Brain microvascular endothelial cell (primary cell): Measurements from ENCODE around the gene HAPLN3.

Experiments used
- DNase-seq: peaks from one replicate; pipeline ENCODE4 v3.0.0-alpha.2; 2020
- H3K27ac ChIP-seq: fragments of 250-450 bp; sonication (Bioruptor Pico); 2 replicates; pipeline ENCODE4 v1.5.1; 2020; ENCODE audit warnings: mild to moderate bottlenecking, moderate library complexity
- H3K27me3 ChIP-seq: fragments of 250-450 bp; sonication (Bioruptor Pico); replicated peaks from 2 replicates; pipeline ENCODE4 v1.5.1; 2020; ENCODE audit warnings: mild to moderate bottlenecking
- H3K36me3 ChIP-seq: fragments of 250-450 bp; sonication (Bioruptor Pico); replicated peaks from 2 replicates; pipeline ENCODE4 v1.5.1; 2020; ENCODE audit warnings: mild to moderate bottlenecking
- H3K4me3 ChIP-seq: 2 replicates; pipeline ENCODE4 v1.5.1; 2011; ENCODE audit warnings: low read depth, mild to moderate bottlenecking, control low read depth, low read length, moderate library complexity
- in situ Hi-C: cut with HindIII; loops from 2 replicates; pipeline ENCODE4 v1.10.0; 2017; ENCODE audit warnings: low sequenced_read_pairs, low pct_ligation_motif_present
- TF ChIP-seq, protein P1 (sequence below): IDR thresholded peaks from 2 replicates; pipeline ENCODE4 v1.5.1; 2011; ENCODE audit warnings: low read depth, mild to moderate bottlenecking, moderate library complexity, low read length, control low read depth, inconsistent platforms; ENCODE audit errors: missing control alignments

Gene HAPLN3

DNA sequence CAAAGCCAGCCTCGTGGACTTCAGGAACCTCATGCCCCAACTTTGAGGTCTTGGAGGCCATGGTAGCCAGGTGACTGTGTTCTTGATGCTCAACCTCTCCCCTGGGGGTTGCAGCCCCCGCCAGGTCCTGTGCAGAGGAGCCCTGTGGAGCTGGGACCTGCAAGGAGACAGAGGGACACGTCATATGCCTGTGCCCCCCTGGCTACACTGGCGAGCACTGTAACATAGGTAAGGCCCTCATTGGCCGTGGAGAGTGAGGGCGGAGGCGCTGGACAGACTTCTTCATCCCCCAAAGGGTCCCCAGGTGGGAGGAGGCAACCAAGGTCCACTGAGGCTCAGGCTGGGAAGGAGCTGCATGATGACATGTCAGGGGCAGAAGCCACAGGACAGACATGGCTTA, 35.1 kb downstream of the HAPLN3 start:
- no peaks in the 10 kb centered on the region for H3K27me3 ChIP-seq
- H3K4me3 ChIP-seq = no peak overlapping the region
- H3K36me3 ChIP-seq = no peaks in the 10 kb centered on the region
- TF ChIP-seq, protein P1, sequence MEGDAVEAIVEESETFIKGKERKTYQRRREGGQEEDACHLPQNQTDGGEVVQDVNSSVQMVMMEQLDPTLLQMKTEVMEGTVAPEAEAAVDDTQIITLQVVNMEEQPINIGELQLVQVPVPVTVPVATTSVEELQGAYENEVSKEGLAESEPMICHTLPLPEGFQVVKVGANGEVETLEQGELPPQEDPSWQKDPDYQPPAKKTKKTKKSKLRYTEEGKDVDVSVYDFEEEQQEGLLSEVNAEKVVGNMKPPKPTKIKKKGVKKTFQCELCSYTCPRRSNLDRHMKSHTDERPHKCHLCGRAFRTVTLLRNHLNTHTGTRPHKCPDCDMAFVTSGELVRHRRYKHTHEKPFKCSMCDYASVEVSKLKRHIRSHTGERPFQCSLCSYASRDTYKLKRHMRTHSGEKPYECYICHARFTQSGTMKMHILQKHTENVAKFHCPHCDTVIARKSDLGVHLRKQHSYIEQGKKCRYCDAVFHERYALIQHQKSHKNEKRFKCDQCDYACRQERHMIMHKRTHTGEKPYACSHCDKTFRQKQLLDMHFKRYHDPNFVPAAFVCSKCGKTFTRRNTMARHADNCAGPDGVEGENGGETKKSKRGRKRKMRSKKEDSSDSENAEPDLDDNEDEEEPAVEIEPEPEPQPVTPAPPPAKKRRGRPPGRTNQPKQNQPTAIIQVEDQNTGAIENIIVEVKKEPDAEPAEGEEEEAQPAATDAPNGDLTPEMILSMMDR = no peak
- H3K27ac ChIP-seq = no peak overlapping the region
- in situ Hi-C loops = no loop called here
- no peak for DNase-seq

DNA sequence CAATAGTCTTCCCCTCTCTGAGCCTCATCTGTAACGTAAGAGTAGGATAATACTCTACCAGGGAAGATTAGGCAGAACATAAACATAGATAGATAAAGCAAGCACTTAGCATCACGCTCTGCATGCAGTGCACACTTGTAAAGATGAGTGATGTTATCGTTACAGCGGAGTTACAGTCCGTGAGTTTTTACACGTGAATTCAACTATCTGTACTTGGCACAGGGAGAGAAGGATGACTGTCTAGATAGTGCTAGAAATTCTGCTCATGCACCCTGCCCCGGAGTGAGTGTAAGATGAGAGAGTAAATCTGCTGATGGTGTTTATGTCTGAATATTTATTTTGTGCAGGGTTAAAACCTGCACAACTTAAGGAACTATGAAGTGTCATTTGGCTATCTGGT, 35.8 kb downstream of the HAPLN3 start:
- in situ Hi-C loops = no loop called here
- H3K36me3 ChIP-seq = no peaks in the 10 kb centered on the region
- no peak overlapping the region for H3K4me3 ChIP-seq
- no peak for DNase-seq
- H3K27me3 ChIP-seq = no peaks in the 10 kb centered on the region
- H3K27ac ChIP-seq = no peak overlapping the region
- TF ChIP-seq, protein P1 = no peak

- Histone ChIP-seq H3K27me3 (no peaks in the 10 kb centered on the region), H3K36me3 (no peaks in the 10 kb centered on the region), H3K27ac (no peak overlapping the region), H3K4me3 (no peak overlapping the region)
- in situ Hi-C loops = no loop called here
- TF ChIP-seq, protein P1 = no peak
- no peak for DNase-seq
Observed at GRCh38 chr15:88858934-88859333, 36.4 kb downstream of the HAPLN3 start.

- no peak for DNase-seq
- no peak overlapping the region for H3K27ac ChIP-seq
- in situ Hi-C loops = no loop called here
- no peaks in the 10 kb centered on the region for H3K36me3 ChIP-seq
- no peak overlapping the region for H3K4me3 ChIP-seq
- TF ChIP-seq, protein P1 = no peak
- H3K27me3 ChIP-seq = no peaks in the 10 kb centered on the region
Observed at GRCh38 chr15:88852476-88852875, 42.9 kb downstream of the HAPLN3 start.

GRCh38 chr15:88849376-88850072, 45.8 kb downstream of the HAPLN3 start:
- in situ Hi-C loops = no loop called here
- no peaks in the 10 kb centered on the region for H3K36me3 ChIP-seq
- H3K4me3 ChIP-seq = no peak overlapping the region
- H3K27me3 ChIP-seq = no peaks in the 10 kb centered on the region
- no peak overlapping the region for H3K27ac ChIP-seq
- TF ChIP-seq, protein P1 = no peak
- DNase-seq = no peak

DNA sequence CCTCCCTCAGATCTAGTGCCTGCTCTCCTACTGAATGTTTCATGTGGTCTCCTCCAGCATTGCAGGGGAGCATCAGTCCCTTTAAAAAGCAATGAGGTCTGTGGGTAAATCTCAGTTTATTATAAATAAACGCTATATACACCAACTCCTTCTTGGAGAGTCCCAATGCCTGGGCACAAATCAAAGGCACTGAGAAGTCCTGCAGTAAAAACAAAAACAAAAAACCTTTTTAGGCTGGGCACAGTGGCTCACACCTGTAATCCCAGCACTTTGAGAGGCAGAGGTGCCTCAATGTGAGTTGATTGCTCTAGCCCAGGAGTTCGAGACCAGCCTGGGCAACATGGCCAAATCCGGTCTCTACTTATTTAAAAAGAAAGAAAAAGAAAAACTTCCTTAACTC, 47.1 kb downstream of the HAPLN3 start:
- Histone ChIP-seq H3K36me3 (no peaks in the 10 kb centered on the region), H3K4me3 (no peak overlapping the region), H3K27ac (no peak overlapping the region), H3K27me3 (no peaks in the 10 kb centered on the region)
- no peak for DNase-seq
- in situ Hi-C loops = no loop called here
- TF ChIP-seq, protein P1 = no peak
